Type B pancreatic cell (in vitro differentiated cells): Measurements from ENCODE around the gene PODN. TPM values are rescaled to one million over a fixed set of nuclear protein-coding genes. Genes with fewer than 3 reads are reported as not detected.
A peak's percentile ranks its signal among the peaks of the same experiment; 100 is the strongest.

ENCODE experiments used
- DNase-seq: peaks from one replicate; pipeline ENCODE4 v3.0.0; 2021; ENCODE audit warnings: mixed read lengths; ENCODE audit not compliant: unreplicated experiment; ENCODE audit errors: extremely low spot score
- H3K27ac Mint-ChIP-seq: 2 replicates; pipeline ENCODE4 v1.8.0; 2021; ENCODE audit warnings: mild to moderate bottlenecking, mixed read lengths
- H3K27me3 Mint-ChIP-seq: 2 replicates; pipeline ENCODE4 v1.8.0; 2021; ENCODE audit warnings: mixed read lengths
- H3K36me3 Mint-ChIP-seq: 2 replicates; pipeline ENCODE4 v1.8.0; 2021; ENCODE audit warnings: mixed read lengths
- H3K4me1 Mint-ChIP-seq: one replicate; pipeline ENCODE4 v1.8.0; 2021; ENCODE audit warnings: mixed read lengths; ENCODE audit not compliant: unreplicated experiment
- H3K4me3 Mint-ChIP-seq: 2 replicates; pipeline ENCODE4 v1.8.0; 2021; ENCODE audit warnings: mild to moderate bottlenecking, mixed read lengths
- H3K9me3 Mint-ChIP-seq: 2 replicates; pipeline ENCODE4 v1.8.0; 2021; ENCODE audit warnings: mixed read lengths
- total RNA-seq: library from RNA; stranded (reverse); gene quantifications from 2 replicates; pipeline ENCODE4 v1.2.1, GENCODE V29; 2021; ENCODE audit warnings: low replicate concordance
- TF ChIP-seq, protein P1 (sequence below): fragments of 200-600 bp; sonication (generic); conservative IDR thresholded peaks from 2 replicates; pipeline ENCODE4 v1.5.0; 2021; ENCODE audit warnings: antibody characterized with exemption, mild to moderate bottlenecking

PODN gene
- total RNA-seq, 1 donor from 2014 or later = 2.8 TPM

DNA sequence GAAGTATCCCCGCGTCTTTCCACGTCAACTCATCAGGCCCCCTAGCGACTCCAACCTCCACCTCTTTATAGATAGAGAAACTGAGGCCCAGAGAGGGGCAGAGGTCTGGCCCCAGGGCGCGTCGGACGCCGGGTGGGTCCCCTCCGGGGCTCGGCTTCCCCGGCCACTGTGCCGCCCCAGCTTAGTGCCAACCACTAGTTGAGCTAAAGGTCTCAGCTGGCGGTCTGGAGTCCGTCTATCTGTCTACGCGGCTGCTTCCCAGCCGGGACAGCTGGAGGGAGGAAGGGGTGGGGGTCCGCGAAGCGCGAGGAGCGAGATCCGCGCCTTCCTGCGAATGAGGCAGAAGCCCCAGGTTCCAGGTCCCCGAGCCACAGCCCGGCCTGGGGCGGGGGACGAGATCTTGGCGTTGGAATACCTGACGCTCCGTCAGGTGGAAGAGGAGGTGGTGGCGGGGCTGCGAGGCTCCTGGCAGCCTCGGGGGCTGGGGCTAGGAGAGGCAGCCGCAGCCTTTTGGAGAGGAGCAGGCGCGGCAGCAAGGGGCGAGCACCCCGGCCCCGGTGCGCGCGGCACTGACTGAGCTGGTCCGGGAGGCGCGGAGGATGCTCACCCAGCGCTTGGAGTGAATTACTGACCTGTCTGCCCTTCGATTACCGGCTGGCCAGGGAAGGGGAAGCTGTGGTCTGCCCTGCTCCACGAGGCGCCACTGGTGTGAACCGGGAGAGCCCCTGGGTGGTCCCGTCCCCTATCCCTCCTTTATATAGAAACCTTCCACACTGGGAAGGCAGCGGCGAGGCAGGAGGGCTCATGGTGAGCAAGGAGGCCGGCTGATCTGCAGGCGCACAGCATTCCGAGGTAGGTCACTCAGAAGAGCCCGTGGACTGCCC is 937 bp downstream of the PODN start:
- H3K4me1 Mint-ChIP-seq = peaks cover 5% of the 10 kb centered on the region
- peaks cover 64% of the 10 kb centered on the region for H3K27me3 Mint-ChIP-seq
- H3K36me3 Mint-ChIP-seq = no peaks in the 10 kb centered on the region
- H3K9me3 Mint-ChIP-seq = no peaks in the 10 kb centered on the region
- TF ChIP-seq, protein P1, sequence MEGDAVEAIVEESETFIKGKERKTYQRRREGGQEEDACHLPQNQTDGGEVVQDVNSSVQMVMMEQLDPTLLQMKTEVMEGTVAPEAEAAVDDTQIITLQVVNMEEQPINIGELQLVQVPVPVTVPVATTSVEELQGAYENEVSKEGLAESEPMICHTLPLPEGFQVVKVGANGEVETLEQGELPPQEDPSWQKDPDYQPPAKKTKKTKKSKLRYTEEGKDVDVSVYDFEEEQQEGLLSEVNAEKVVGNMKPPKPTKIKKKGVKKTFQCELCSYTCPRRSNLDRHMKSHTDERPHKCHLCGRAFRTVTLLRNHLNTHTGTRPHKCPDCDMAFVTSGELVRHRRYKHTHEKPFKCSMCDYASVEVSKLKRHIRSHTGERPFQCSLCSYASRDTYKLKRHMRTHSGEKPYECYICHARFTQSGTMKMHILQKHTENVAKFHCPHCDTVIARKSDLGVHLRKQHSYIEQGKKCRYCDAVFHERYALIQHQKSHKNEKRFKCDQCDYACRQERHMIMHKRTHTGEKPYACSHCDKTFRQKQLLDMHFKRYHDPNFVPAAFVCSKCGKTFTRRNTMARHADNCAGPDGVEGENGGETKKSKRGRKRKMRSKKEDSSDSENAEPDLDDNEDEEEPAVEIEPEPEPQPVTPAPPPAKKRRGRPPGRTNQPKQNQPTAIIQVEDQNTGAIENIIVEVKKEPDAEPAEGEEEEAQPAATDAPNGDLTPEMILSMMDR = no peak
- H3K4me3 Mint-ChIP-seq = peak overlapping the region; percentile 79
- DNase-seq = peak; percentile 62
- no peak overlapping the region for H3K27ac Mint-ChIP-seq

DNA sequence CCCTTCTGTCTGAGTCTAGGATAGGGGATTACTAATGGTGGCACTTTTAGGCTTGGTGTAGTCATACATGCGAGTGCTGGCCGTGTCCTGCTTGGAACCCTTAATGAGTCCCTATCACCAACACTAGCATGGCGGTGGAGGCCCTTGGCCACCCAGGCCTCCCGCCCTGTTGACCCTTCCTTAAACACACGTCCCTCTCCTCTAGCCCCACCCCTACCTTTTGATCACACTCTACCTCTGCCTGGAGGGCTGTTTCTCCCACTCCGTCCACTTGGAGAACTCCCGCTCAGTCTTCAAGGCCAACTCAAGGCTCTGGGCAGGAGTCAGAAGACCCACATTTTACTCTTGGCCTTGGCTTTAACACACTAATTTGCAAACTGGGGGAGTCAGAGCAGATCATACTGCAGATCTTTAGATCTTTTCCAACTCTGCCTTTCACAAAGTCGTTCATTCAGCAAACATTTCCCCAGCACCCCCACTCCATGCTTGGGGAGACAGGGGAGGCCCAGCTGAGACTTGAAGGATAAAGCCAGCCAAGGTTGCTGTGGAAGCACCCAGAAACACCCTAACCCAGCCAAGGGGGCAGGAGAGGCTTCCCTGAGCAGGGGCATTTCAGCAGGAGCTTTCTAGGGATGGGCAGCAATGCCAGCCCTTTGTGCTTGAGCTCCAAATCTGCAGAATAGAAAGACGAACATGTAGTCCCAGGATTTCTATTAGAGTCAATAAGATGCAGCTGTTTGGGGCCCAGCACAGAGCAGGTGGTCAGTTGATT is 1.9 kb downstream of the PODN start:
- TF ChIP-seq, protein P1 = no peak
- H3K27ac Mint-ChIP-seq = no peak overlapping the region
- H3K36me3 Mint-ChIP-seq = no peaks in the 10 kb centered on the region
- peak overlapping the region; percentile 78 for H3K4me3 Mint-ChIP-seq
- no peak for DNase-seq
- H3K27me3 Mint-ChIP-seq = peaks cover 57% of the 10 kb centered on the region
- no peaks in the 10 kb centered on the region for H3K9me3 Mint-ChIP-seq
- peaks cover 5% of the 10 kb centered on the region for H3K4me1 Mint-ChIP-seq

DNA sequence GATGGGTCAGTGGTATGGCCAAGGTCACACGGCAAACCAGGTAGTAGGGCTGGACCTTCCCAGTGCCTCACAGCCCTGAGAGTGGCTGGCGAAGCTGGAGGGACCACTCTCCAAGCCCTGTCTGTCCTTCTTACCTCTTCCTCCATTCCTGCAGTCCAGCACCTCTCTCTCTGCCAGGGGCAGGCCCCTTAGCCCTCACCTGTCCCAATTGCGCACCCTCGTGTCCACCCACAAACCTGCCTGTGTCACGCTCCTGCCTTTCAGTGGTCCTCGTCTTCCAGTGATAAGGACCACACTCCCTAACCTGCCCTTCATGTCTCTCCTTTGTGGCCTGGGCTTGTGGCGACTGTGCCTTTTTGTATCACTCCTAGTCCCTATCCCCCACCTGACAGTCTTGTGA is 3.4 kb downstream of the PODN start:
- DNase-seq = no peak

DNA sequence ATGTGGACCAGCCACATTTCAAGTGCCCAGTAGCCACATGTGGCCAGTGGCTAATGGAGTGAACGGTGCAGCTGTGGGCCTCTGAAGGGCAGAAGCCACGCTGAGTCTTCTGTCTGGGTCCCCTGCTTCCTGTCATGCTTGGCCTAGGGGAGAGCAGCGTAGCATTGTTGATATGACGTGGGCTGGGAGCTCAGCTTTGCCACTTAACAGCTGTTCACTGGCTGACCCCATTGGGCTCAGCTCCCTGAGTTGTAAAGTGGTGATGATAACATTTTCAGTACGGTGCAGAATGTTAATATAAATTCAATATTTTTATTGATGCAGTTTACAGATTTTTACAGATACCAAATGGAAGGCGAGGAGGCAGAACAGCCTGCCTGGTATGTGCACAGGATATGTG is 4.5 kb downstream of the PODN start:
- Mint-ChIP-seq H3K27ac (no peak overlapping the region), H3K4me1 (peaks cover 5% of the 10 kb centered on the region), H3K27me3 (peaks cover 31% of the 10 kb centered on the region), H3K9me3 (no peaks in the 10 kb centered on the region), H3K36me3 (no peaks in the 10 kb centered on the region), H3K4me3 (no peak overlapping the region)
- DNase-seq = no peak
- TF ChIP-seq, protein P1 = no peak

More for the DNA sequence above, 3.4 kb downstream of the PODN start:
- peaks cover 5% of the 10 kb centered on the region for H3K4me1 Mint-ChIP-seq
- H3K4me3 Mint-ChIP-seq = no peak overlapping the region
- H3K27me3 Mint-ChIP-seq = peaks cover 42% of the 10 kb centered on the region
- H3K36me3 Mint-ChIP-seq = no peaks in the 10 kb centered on the region
- TF ChIP-seq, protein P1 = no peak
- H3K9me3 Mint-ChIP-seq = no peaks in the 10 kb centered on the region
- no peak overlapping the region for H3K27ac Mint-ChIP-seq

DNA sequence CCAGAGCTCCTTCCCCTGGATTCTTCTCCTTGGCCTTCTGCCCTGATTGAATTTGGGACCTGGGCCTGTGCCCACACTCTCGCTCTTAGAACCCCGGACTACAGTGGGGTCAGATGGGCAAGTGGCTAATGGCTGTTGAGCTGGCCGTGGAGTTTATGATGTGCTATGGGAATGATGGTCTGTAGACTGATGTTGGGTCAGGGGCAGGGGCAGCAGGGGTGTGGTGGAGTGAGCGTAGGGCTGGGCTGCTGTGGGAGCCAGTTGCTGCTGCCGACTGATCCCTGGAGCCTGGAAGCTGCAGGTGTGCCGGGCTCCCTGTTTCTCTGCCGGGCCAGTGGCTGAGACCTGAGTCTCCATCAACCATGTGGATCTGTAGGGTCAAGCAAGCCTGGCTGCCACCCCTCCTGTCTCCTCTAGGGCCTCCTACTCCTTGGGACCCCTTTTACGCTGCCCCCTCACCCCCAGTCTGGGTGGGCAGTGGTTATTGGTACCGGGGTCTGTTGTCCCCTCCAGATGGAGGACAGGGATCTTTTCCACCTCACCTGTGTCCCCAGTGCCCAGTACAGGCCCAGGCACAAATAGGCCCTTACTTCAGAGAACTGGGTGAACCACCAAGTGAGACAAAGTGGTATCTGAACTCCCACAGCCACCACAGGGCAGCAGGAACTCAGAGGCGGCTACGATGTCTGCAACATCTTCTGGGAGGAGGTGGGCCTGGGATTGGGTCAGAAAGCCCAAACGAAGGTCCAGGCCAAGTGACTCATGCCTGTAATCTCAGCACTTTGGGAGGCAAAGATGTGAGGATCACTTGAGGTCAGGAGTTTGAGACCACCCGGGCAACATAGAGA is 5.1 kb downstream of the PODN start:
- no peak overlapping the region for H3K4me3 Mint-ChIP-seq
- no peaks in the 10 kb centered on the region for H3K9me3 Mint-ChIP-seq
- H3K4me1 Mint-ChIP-seq = peaks cover 5% of the 10 kb centered on the region
- H3K27ac Mint-ChIP-seq = no peak overlapping the region
- H3K27me3 Mint-ChIP-seq = peaks cover 28% of the 10 kb centered on the region
- DNase-seq = peak; percentile 58
- TF ChIP-seq, protein P1 = no peak
- H3K36me3 Mint-ChIP-seq = no peaks in the 10 kb centered on the region
